NCI-H146 treated with DMSO at 0.1 percent for 48 hours (cell line): ENCODE data around the gene PAM.
A peak's percentile ranks its signal among the peaks of the same experiment; 100 is the strongest.
"Not testable (repeated sequence)": the region's sequence is repeated elsewhere in the genome, so short reads cannot be mapped to it uniquely, and the experiment has no call there.

Source experiments
- DNase-seq: peaks from one replicate; lab custom pipeline; 2025; ENCODE audit not compliant: unreplicated experiment; lab: John Stamatoyannopoulos, UW

Gene PAM

DNA sequence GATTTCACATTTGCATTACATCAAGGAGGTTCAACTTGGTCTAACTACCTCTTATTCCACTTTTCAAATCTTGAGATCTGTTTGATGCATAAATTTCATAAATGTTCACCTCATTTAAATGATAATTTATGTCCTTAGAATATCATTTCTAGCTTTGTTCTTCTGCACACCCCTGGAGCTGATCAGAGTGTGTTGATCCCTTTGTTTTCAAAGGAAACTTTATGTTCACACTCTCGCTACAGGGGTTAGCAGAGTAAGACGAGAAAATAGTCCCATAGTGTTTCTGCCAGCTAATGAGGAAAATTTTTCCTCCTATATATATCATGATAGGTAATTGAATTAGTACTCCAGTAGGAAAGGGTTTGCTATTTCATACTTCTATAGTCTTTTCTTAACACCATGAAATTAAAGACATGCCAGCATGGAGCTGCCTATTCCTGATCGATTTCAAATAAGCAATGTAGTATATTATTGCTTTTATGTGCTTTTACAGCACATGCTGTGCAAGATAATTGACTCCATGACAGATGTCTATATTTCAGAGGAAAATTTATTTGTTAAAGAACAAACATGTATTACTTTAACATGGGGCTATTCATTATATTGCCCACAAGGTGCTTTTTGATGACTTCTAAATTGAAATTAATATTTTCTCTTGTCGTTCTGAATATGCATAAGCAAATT lies 4.8 kb upstream of the PAM start:
- DNase-seq, result peak; percentile 53

GRCh38 chr5:102751903-102752376 lies 3.2 kb upstream of the PAM start:
- not testable (repeated sequence) for DNase-seq

DNA sequence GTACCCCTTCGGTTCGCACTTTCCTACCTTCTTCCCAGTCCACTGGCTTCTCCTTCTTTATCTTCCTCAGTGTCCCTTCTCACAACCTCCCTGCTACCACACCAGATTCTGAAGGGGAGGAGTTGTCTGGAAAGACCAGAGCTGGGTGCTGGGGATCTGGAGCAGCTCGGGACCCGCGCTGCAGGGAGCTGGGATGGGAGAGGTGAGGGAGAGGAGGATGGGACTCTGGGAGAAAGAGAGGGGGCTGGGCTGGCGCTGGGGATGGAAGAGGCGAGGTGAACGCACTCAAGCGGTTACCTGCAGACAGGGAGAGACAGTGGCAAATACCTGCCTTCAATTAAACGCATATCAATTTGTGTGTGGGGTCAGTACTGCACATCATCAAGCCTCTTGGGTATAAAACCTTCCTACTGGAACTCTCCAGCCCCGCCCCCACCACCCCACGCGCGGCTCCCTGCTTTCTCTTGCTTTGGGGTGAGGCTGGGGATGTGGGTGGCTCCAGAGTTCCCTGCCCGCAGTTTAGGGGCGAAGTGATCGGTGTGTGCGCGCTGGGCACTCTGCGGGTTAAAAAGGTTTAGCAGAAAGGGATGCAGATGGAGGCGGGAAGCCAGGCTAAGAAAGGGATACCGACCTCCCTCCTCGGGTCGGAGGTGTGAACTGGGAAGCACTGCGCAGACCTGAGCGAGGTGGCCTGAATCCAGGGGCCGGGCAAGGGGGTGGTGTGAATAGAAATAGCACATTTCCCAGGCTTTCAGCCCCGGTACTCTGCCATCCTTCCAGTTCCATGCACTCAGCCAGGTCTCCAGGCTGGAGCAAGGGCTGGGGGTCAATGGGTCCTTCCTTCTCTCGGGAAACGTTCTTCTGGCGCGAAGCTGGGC lies 977 bp upstream of the PAM start:
- DNase-seq, result no peak

GRCh38 chr5:102755686-102756371 lies 724 bp downstream of the PAM start:
- DNase-seq, result peak; percentile 15

DNA sequence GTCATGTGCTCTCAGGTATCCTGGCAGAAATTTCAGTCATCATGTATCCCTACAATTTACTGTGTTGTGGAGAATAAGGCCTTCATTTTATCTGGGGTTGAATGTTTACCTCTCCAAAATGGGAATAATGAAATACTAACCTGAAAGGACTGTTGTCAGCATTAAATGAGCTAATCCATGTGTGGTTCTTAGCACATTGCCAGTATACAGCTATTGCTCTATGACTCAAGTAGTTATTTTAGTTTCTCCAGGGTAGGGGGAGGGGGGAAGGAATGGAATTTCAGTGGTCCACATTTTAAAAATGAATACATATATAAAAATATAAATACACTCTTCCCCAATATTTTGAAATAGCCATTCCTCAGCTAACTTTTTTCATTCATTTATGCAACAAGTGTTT lies 3.5 kb downstream of the PAM start:
- DNase-seq, result no peak

- DNase-seq, result no peak
Observed at GRCh38 chr5:102759289-102759688, 4.2 kb downstream of the PAM start.

- no peak for DNase-seq
Observed at GRCh38 chr5:102759700-102760099, 4.6 kb downstream of the PAM start.

DNA sequence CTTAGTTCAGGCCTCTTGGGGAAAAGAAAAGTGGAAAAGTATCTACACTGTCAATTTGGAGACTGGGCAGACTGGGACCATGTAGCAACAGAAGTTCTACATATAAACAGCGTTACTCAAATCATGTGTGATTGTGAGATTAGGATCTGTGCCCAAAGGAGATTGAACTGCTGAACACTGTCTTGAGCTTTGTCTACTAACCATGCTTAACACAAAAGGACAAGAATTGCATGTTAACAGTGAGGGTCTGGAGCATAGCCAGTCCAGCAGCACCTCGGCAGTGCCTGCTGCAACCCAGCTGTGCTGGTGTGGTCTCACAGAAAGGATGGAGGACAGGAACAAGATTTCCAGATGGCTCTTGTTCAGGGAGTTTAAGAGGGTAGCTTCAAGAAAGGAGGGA lies 5.7 kb downstream of the PAM start:
- DNase-seq, result no peak

DNA sequence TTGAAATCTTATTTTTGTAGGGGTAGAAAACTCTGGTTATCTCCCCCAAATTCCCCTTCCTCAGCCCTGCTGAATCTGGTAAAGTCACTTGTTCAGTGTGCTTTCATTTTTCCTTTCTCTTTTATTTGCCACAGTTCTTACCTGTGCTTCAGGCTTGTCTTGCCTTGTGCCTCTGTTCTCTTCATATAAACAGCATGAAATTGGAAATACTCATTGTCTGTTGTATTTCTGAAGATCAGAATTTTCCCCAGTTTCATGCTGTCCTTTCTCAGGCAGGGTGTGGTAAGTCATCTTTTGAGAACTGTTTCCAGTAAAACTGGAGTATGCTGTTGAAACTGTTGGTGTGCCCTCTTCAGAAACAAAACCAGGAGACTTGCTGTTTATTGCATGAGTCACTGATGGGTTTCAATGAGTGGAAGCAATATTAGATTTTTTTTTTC lies 7.0 kb downstream of the PAM start:
- no peak for DNase-seq

- no peak for DNase-seq
Observed at GRCh38 chr5:102762562-102763227, 7.6 kb downstream of the PAM start.

GRCh38 chr5:102763734-102764133 lies 8.6 kb downstream of the PAM start:
- no peak for DNase-seq

- no peak for DNase-seq
Observed at GRCh38 chr5:102764381-102765004, 9.4 kb downstream of the PAM start.

- DNase-seq, result no peak
Observed at GRCh38 chr5:102765350-102765749, 10.2 kb downstream of the PAM start.

DNA sequence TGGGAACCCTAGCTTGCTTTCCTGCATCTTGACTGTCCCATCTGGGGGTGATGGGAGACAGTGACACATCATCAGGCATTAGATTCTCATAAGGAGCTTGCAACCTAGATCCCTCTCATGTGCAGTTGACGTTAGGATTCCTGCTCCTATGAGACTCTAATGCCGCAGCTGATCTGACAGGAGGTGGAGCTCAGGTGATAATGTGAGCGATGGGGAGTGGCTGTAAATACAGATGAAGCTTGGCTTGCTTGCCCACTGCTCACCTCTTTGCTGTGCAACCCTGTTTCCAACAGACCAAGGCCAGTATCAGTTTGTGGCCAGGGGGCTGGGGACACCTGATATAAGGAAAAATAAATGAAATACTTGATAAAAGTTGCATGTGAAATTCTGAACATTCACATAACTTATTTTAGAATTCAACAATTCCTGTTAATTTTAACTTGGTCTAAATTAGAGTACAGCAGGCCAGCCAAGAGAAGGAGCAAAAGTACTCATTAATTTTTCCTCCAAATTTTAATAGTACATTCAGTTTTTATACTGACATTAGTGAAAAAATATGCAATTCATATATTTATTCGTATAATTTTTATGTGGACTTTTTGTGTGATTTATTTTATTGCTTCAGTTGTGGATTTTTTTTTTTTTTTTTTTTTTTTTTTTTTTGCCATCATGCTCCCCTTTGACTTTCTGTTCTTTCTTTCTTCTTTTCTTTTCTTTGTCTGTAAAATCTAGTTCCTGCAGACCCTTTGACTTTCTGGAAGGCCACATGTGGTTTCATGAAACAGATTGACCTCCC lies 11.4 kb downstream of the PAM start:
- no peak for DNase-seq

GRCh38 chr5:102767862-102768261 lies 12.8 kb downstream of the PAM start:
- DNase-seq, result no peak

DNA sequence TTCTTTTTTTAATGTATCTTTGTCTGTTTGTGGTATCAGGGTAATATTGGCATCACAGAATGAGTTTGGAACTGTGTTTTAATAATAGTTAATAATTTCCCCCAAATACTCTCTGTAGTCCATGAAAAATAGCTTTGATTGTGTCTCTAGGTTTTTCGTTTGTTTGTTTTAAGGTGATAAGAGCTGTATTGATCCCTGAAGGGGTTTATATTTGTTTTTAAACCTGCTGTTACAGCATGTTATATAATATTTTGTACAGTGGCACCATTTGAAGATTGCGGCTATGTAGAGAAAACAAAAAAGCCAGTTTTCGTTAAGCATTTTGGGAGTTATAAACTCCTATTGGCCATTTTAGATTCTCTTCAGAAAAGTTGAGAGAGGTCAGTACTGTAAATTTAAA lies 15.7 kb downstream of the PAM start:
- no peak for DNase-seq

DNA sequence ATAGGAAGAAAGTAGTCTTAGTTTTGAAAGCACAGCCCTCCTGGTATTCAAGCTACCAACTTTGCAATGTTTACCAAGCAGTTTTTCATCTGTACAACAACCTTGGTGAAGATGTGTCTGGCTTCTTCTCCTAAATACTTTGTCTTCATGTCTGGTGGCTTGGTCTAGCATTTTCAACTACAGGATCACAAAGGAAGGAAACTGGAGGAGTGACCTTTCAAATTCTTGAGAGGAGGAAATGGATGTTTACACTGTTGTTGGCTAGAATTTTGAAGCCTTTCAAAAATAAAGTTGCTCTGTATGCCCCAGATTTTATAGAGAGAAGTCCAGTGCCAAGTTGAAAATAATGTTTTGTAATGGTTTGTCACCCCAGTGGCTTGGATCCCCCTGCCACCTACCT lies 16.3 kb downstream of the PAM start:
- no peak for DNase-seq

DNA sequence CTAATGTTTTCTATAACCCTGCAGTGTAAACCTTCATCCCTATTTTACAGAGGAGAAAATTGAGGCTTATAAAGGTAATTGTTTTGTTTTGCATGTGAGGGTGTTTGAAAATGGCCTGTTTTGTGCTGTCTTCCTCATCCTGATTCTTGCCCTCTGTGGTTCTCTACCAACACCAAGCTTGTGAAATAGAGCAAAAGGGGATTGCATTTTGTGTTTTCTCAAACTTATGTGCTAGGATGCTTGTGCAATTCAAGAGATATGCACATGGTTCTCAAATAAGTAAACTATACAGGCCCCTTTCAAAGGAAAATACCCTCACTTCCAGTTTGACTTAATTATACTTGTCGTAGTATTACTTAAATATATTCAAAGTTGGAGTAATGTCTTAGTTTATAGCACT lies 17.2 kb downstream of the PAM start:
- DNase-seq, result no peak

GRCh38 chr5:102773133-102773532 lies 18.0 kb downstream of the PAM start:
- DNase-seq, result no peak

DNA sequence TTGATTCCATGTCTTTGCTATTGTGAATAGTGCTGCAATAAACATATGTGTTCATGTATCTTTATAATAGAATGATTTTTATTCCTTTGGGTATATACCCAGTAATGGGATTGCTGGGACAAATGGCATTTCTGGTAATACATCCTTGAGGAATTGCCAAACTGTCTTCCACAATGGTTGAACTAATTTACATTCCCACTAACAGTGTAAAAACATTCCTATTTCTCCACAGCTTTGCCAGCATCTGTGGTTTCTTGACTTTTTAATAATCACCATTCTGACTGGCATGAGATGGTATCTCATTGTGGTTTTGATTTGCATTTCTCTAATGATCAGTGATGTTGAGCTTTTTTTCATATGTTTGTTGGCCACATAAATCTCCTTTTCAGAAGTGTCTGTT lies 20.7 kb downstream of the PAM start:
- not testable (repeated sequence) for DNase-seq
